Left lung (tissue), 10 donors: Measurements from ENCODE around the gene FBXL7. TPM values are rescaled to one million over a fixed set of nuclear protein-coding genes. Genes with fewer than 3 reads are reported as not detected.

ENCODE experiments used
- ATAC-seq: fragments of 200-7000 bp; cut with Tn5 transposase; one replicate; pipeline ENCODE4 v1.9.1; 2020; ENCODE audit warnings: moderate library complexity
- DNase-seq, 4 donors: peaks; one replicate each; pipeline ENCODE4 v3.0.0-alpha.2; 2013 to 2020
- H3K27ac ChIP-seq, 2 donors: fragments of 200-600 bp; sonication (generic) in 1 of 2; one replicate each; pipeline versions ENCODE4 v1.5.0 to v1.8.0; 2020 to 2021
- H3K27me3 ChIP-seq, 2 donors: fragments of 200-600 bp; sonication (generic) in 1 of 2; one replicate each; pipeline versions ENCODE4 v1.5.0 to v1.8.0; 2020 to 2021
- H3K36me3 ChIP-seq, 2 donors: fragments of 200-600 bp; sonication (generic) in 1 of 2; one replicate each; pipeline versions ENCODE4 v1.5.0 to v1.8.0; 2020 to 2021
- H3K4me1 ChIP-seq, 2 donors: fragments of 200-600 bp; one replicate each; pipeline ENCODE4 v1.8.0; 2021
- H3K4me3 ChIP-seq, 2 donors: fragments of 200-600 bp; sonication (generic) in 1 of 2; one replicate each; pipeline versions ENCODE4 v1.5.0 to v1.8.0; 2020 to 2021; ENCODE audit warnings: mild to moderate bottlenecking in 1 of 2
- H3K9me3 ChIP-seq, 2 donors: fragments of 200-600 bp; sonication (generic) in 1 of 2; one replicate each; pipeline versions ENCODE4 v1.5.0 to v1.8.0; 2020 to 2021
- CTCF ChIP-seq, 2 donors: fragments of 200-600 bp; sonication (generic) in 1 of 2; IDR thresholded peaks; one replicate each; pipeline versions ENCODE4 v1.5.0 to v1.8.0; 2021; ENCODE audit warnings: antibody characterized with exemption in 2 of 2
- intact Hi-C, 2 donors: fragments of 100-400 bp; cut with DNase I; formaldehyde crosslinking; loops; one replicate each; pipeline versions ENCODE4 v1.11.2 to v1.14.2; 2022
- polyA plus RNA-seq, 6 donors: library from polyadenylated mRNA; unstranded; fragments of 120-200 nt; gene quantifications; one replicate each; pipeline ENCODE4 v1.2.1, GENCODE V29; 2013; ENCODE audit not compliant: insufficient read length in 6 of 6
- total RNA-seq, 2 donors: library from RNA; stranded (reverse); fragmentation: NEBNext Ultra II Directional; extraction: Animal tissue kit (Norgen Biotek cat#: 25700); gene quantifications; one replicate each; pipeline ENCODE4 v1.2.1, GENCODE V29; 2021
- donor health status: DM: no; HTN: yes; CAD: no.
- donor health status: DM: no; HTN: no; CAD: no.

FBXL7 gene
- total and polyA plus RNA-seq, 8 donors = 12.0 to 32.4 (median 28.1) TPM

GRCh38 chr5:15885156-15885555 is 385.2 kb downstream of the FBXL7 start:
- Histone ChIP-seq H3K4me1 (no peaks in the 10 kb centered on the region), H3K4me3 (no peak overlapping the region), H3K36me3 (no peaks in the 10 kb centered on the region), H3K9me3 (peaks cover 0 to 7% of the 10 kb centered on the region in 2 donors), H3K27ac (no peak overlapping the region), H3K27me3 (no peaks in the 10 kb centered on the region)
- no peak for DNase-seq
- ATAC-seq = no peak
- no peak for TF ChIP-seq CTCF (IDR thresholded peaks at IDR 0.05)
- intact Hi-C loops = no loop called here

- TF ChIP-seq CTCF (IDR thresholded peaks at IDR 0.05) = no peak
- peaks cover 0 to 7% of the 10 kb centered on the region in 2 donors for H3K9me3 ChIP-seq
- H3K27ac ChIP-seq = no peak overlapping the region
- intact Hi-C loops = no loop called here
- H3K27me3 ChIP-seq = no peaks in the 10 kb centered on the region
- ATAC-seq (no peak), DNase-seq (no peak)
- no peaks in the 10 kb centered on the region for H3K4me1 ChIP-seq
- H3K4me3 ChIP-seq = no peak overlapping the region
- H3K36me3 ChIP-seq = no peaks in the 10 kb centered on the region
Measured at GRCh38 chr5:15886156-15886555, 386.2 kb downstream of the FBXL7 start.

GRCh38 chr5:15887093-15887492 is 387.1 kb downstream of the FBXL7 start:
- peaks cover 0 to 7% of the 10 kb centered on the region in 2 donors for H3K9me3 ChIP-seq
- no peak for TF ChIP-seq CTCF (IDR thresholded peaks at IDR 0.05)
- no peak overlapping the region for H3K4me3 ChIP-seq
- no peak for ATAC-seq
- no peaks in the 10 kb centered on the region for H3K4me1 ChIP-seq
- H3K27me3 ChIP-seq = no peaks in the 10 kb centered on the region
- H3K27ac ChIP-seq = no peak overlapping the region
- no peaks in the 10 kb centered on the region for H3K36me3 ChIP-seq
- intact Hi-C loops = no loop called here
- peak in 1 of 4 donors; percentile 32 for DNase-seq

- H3K27me3 ChIP-seq = no peaks in the 10 kb centered on the region
- no peaks in the 10 kb centered on the region for H3K4me1 ChIP-seq
- H3K9me3 ChIP-seq = peaks cover 0 to 11% of the 10 kb centered on the region in 2 donors
- no peak for ATAC-seq
- no peak for TF ChIP-seq CTCF (IDR thresholded peaks at IDR 0.05)
- no peaks in the 10 kb centered on the region for H3K36me3 ChIP-seq
- intact Hi-C loops = no loop called here
- H3K27ac ChIP-seq = no peak overlapping the region
- no peak overlapping the region for H3K4me3 ChIP-seq
- DNase-seq = no peak
Measured at GRCh38 chr5:15889001-15889400, 389.0 kb downstream of the FBXL7 start.

- Histone ChIP-seq H3K4me3 (no peak overlapping the region), H3K27ac (no peak overlapping the region), H3K27me3 (no peaks in the 10 kb centered on the region), H3K36me3 (no peaks in the 10 kb centered on the region), H3K9me3 (peaks cover 0 to 9% of the 10 kb centered on the region in 2 donors), H3K4me1 (no peaks in the 10 kb centered on the region)
- DNase-seq (peak in 1 of 4 donors; percentile 69), ATAC-seq (no peak)
- intact Hi-C loops = no loop called here
- TF ChIP-seq CTCF (IDR thresholded peaks at IDR 0.05) = no peak
Measured at GRCh38 chr5:15893866-15894265, 393.9 kb downstream of the FBXL7 start.
